Large intestine (tissue), 3 donors: Measurements from ENCODE around the gene TMEM125. TPM values are rescaled to one million over a fixed set of nuclear protein-coding genes. Genes with fewer than 3 reads are reported as not detected.

Experiments
- DNase-seq, 2 donors: peaks; one replicate each; pipeline versions ENCODE4 v3.0.0 to v3.0.0-alpha.2; 2013
- H3K27ac ChIP-seq: one replicate; pipeline ENCODE4 v1.5.1; 2013; ENCODE audit warnings: low read length
- H3K27me3 ChIP-seq: 2 replicates; pipeline ENCODE4 v1.6.1; 2013; ENCODE audit warnings: low read length; ENCODE audit not compliant: control insufficient read depth, insufficient read depth
- H3K36me3 ChIP-seq: 2 replicates; pipeline ENCODE4 v1.6.1; 2013; ENCODE audit warnings: low read length; ENCODE audit not compliant: control insufficient read depth, insufficient read depth
- H3K4me1 ChIP-seq: one replicate; pipeline ENCODE4 v1.6.1; 2013; ENCODE audit warnings: low read length; ENCODE audit not compliant: control insufficient read depth, insufficient read depth
- H3K4me3 ChIP-seq: one replicate; pipeline ENCODE4 v1.5.1; 2013; ENCODE audit warnings: low read length
- H3K9me3 ChIP-seq: one replicate; pipeline ENCODE4 v1.6.1; 2013; ENCODE audit warnings: mild to moderate bottlenecking, low read depth, low read length, moderate library complexity; ENCODE audit not compliant: control insufficient read depth
- WGBS: methylation state at CpG from one replicate; pipeline ENCODE4 v1.1.5; 2013; ENCODE audit warnings: low lambda C conversion rate; ENCODE audit not compliant: insufficient coverage; 5-methylcytosine and 5-hydroxymethylcytosine counted together
- polyA plus RNA-seq: library from polyadenylated mRNA; unstranded; fragments of 120-200 nt; gene quantifications from one replicate; pipeline ENCODE4 v1.2.1, GENCODE V29; 2013

TMEM125 gene
- polyA plus RNA-seq, 1 donor, result 29.7 TPM

- no peaks in the 10 kb centered on the region for H3K27me3 ChIP-seq
- peaks cover 38% of the 10 kb centered on the region for H3K4me1 ChIP-seq
- peaks cover 28% of the 10 kb centered on the region for H3K36me3 ChIP-seq
- WGBS, result no CpG with 5 or more reads among the region's 3 CpGs
- H3K9me3 ChIP-seq, result no peaks in the 10 kb centered on the region
- no peak for DNase-seq
- H3K4me3 ChIP-seq, result peak overlapping the region; percentile 62
- peak overlapping the region; percentile 97 for H3K27ac ChIP-seq
Measured at GRCh38 chr1:43284065-43284464, 14.3 kb downstream of the TMEM125 start.

DNA sequence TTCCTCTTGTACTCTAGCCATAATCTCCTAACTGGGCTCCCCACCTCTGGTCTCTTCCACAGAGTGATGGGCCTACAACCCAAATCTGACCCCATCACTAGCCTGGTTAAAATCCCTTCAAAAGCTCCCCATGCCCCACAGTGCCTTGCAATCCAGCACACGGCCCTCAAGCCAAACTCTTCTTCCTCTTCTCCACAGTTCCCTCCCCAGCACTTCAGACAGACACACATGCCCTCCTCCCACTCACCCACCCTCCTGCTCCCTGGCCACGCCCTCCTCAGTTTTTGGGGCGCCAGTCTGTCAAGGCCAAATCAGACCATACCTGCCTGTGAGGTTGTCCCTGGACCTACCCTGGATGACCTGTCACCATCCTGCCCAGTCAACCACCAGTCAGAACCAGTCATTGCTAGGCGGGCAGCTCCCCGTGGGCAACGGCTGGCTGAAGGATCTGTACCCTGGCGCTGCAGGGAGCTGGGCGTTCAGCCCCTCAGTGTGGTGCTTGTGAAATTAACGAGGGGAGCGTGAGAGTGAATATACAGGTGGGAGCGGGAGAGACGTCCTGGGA lies 14.8 kb downstream of the TMEM125 start:
- Histone ChIP-seq H3K4me1 (peaks cover 40% of the 10 kb centered on the region), H3K27me3 (no peaks in the 10 kb centered on the region), H3K27ac (peak overlapping the region; percentile 97), H3K36me3 (peaks cover 23% of the 10 kb centered on the region), H3K9me3 (no peaks in the 10 kb centered on the region), H3K4me3 (peak overlapping the region; percentile 62)
- WGBS, result no CpG with 5 or more reads among the region's 12 CpGs
- no peak for DNase-seq

- no CpG with 5 or more reads among the region's 19 CpGs for WGBS
- DNase-seq, result peak; percentile 90 to 96
- H3K9me3 ChIP-seq, result no peaks in the 10 kb centered on the region
- H3K36me3 ChIP-seq, result peaks cover 15% of the 10 kb centered on the region
- H3K4me1 ChIP-seq, result peaks cover 40% of the 10 kb centered on the region
- peak within 1 kb of the TSS; percentile 97 for H3K27ac ChIP-seq
- peak within 1 kb of the TSS; percentile 62 for H3K4me3 ChIP-seq
- no peaks in the 10 kb centered on the region for H3K27me3 ChIP-seq
Measured at GRCh38 chr1:43285269-43285990, 15.6 kb downstream of the TMEM125 start, which contains the start of gene C1orf210. Gene C1orf210, minus strand, starts transcription at chr1:43285581. Its CDS starts 2,311 bp downstream, at chr1:43283270.

- H3K4me1 ChIP-seq, result peaks cover 40% of the 10 kb centered on the region
- no CpG with 5 or more reads among the region's 11 CpGs for whole genome bisulfite sequencing
- peak overlapping the region; percentile 97 for H3K27ac ChIP-seq
- no peaks in the 10 kb centered on the region for H3K9me3 ChIP-seq
- DNase-seq, result peak; percentile 56 to 83
- H3K4me3 ChIP-seq, result no peak overlapping the region
- no peaks in the 10 kb centered on the region for H3K27me3 ChIP-seq
- H3K36me3 ChIP-seq, result peaks cover 10% of the 10 kb centered on the region
Measured at GRCh38 chr1:43286115-43286514, 16.3 kb downstream of the TMEM125 start.

DNA sequence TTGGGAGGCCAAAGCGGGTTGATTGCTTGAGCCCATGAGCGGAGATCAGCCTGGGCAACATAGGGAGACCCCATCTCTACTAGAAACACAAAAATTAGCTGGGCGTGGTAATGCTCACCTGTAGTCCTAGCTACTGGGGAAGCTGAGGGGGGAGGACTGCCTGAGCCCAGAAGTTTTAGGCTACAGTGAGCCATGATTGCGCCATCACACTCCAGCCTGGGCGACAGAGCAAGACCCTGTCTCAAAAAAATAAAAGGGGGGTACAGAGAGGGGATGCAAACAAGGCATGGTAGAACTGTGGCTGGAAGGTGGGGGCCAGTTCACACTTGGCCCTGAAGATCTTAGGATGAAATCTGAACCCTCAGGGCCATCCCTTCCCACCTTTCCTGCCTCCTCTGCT lies 16.8 kb downstream of the TMEM125 start:
- no peaks in the 10 kb centered on the region for H3K9me3 ChIP-seq
- no peak for DNase-seq
- WGBS, result 80% methylated on average over 1 of the region's 5 CpGs
- peaks cover 40% of the 10 kb centered on the region for H3K4me1 ChIP-seq
- H3K27ac ChIP-seq, result peak overlapping the region; percentile 97
- no peak overlapping the region for H3K4me3 ChIP-seq
- no peaks in the 10 kb centered on the region for H3K27me3 ChIP-seq
- peaks cover 9% of the 10 kb centered on the region for H3K36me3 ChIP-seq

GRCh38 chr1:43288058-43288784 lies 18.4 kb downstream of the TMEM125 start:
- H3K4me1 ChIP-seq, result peaks cover 32% of the 10 kb centered on the region
- H3K9me3 ChIP-seq, result no peaks in the 10 kb centered on the region
- 60% methylated on average over 1 of the region's 9 CpGs for WGBS
- H3K27ac ChIP-seq, result no peak overlapping the region
- H3K27me3 ChIP-seq, result no peaks in the 10 kb centered on the region
- no peaks in the 10 kb centered on the region for H3K36me3 ChIP-seq
- no peak overlapping the region for H3K4me3 ChIP-seq
- DNase-seq, result no peak

GRCh38 chr1:43288785-43289706 lies 19.3 kb downstream of the TMEM125 start:
- H3K27ac ChIP-seq, result peak overlapping the region; percentile 11
- H3K27me3 ChIP-seq, result no peaks in the 10 kb centered on the region
- H3K4me1 ChIP-seq, result peaks cover 24% of the 10 kb centered on the region
- DNase-seq, result no peak
- H3K36me3 ChIP-seq, result no peaks in the 10 kb centered on the region
- H3K4me3 ChIP-seq, result no peak overlapping the region
- 93% methylated on average over 2 of the region's 12 CpGs for WGBS
- no peaks in the 10 kb centered on the region for H3K9me3 ChIP-seq

DNA sequence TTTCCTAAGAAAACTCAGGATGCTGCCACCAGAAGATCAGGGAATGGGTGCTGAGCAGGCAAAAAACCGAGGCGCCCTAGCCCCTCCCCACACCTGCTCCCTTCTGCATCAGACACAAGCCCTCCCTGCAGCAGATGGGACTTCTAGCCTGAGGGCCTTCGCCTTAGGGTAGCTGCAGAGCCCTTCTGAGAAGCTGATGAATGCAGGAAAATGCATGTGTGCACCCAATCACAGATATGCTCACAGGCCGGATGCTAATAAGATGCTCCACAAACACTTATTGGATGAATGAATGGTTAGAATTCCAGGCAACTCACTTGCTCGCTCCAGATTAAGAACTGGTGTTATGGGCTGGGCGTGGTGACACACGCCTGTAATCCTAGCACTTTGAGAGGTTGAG lies 22.4 kb downstream of the TMEM125 start:
- H3K4me1 ChIP-seq, result peaks cover 12% of the 10 kb centered on the region
- H3K27ac ChIP-seq, result no peak overlapping the region
- no CpG with 5 or more reads among the region's 7 CpGs for WGBS
- no peak for DNase-seq
- H3K9me3 ChIP-seq, result no peaks in the 10 kb centered on the region
- H3K27me3 ChIP-seq, result no peaks in the 10 kb centered on the region
- H3K4me3 ChIP-seq, result no peak overlapping the region
- H3K36me3 ChIP-seq, result no peaks in the 10 kb centered on the region

DNA sequence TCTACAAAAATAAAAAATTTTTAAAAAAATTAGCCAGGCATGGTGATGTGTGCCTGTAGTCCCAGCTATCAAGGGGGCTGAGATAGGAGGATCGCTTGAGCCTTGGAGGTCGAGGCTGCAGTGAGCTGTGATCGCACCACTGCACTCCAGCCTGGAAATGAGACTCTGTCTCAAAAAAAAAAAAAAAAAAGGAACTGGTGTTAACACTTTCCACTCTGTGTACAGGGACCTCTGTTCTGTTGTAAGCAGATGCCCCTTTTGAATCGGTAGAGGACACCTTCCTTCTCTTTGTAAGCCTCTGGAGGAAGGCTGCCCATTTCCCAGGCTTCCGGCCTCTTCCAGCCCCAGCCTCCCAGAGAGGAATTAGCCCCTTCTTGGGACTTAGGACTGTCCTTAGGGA lies 22.9 kb downstream of the TMEM125 start:
- H3K36me3 ChIP-seq, result no peaks in the 10 kb centered on the region
- H3K27ac ChIP-seq, result no peak overlapping the region
- no peak for DNase-seq
- H3K4me1 ChIP-seq, result peaks cover 12% of the 10 kb centered on the region
- no peaks in the 10 kb centered on the region for H3K9me3 ChIP-seq
- WGBS, result no CpG with 5 or more reads among the region's 5 CpGs
- no peaks in the 10 kb centered on the region for H3K27me3 ChIP-seq
- H3K4me3 ChIP-seq, result no peak overlapping the region

- no peak overlapping the region for H3K4me3 ChIP-seq
- H3K4me1 ChIP-seq, result peaks cover 12% of the 10 kb centered on the region
- no peak for DNase-seq
- no CpG with 5 or more reads among the region's 2 CpGs for WGBS
- H3K27me3 ChIP-seq, result no peaks in the 10 kb centered on the region
- H3K9me3 ChIP-seq, result no peaks in the 10 kb centered on the region
- no peak overlapping the region for H3K27ac ChIP-seq
- no peaks in the 10 kb centered on the region for H3K36me3 ChIP-seq
Measured at GRCh38 chr1:43293176-43293575, 23.4 kb downstream of the TMEM125 start.
